ENCODE data around the gene FAM241A. TPM values are rescaled to one million over a fixed set of nuclear protein-coding genes. Genes with fewer than 3 reads are reported as not detected.
"Not testable (repeated sequence)": the region's sequence is repeated elsewhere in the genome, so short reads cannot be mapped to it uniquely, and the experiment has no call there.

The FAM241A gene
- total RNA-seq, 8 experiments from 2014 or later, result 0.46 to 2.3 (median 0.71) TPM

DNA sequence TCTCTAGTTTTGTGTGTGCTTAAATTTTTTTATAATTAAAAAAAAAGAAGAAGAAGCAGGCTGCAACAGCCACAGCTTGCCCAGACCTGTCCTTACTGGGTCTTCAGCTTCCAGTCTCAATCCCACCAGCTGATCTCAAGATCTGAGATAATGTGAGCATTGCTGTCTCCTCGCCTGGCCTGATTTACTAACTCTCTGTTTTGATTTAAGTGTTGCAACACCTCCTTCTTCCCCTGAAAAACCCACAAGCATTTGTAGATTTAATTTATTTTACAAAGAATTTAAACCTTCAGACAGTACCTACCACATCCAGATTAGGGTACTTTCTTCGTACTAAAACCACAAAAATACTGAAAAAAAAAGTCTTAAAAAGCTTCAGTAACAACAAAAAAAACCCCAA is 38.0 kb downstream of the FAM241A start:
- no peak for ATAC-seq (replicated peaks in 6 of 8)
- in situ Hi-C loops (cut with MboI; ENCODE audit: low pct_unique_long_range_greater_than_20kb in 2 of 9, low sequenced_read_pairs in 9 of 9, unreplicated experiment in 9 of 9), result no loop called here
- Histone ChIP-seq H3K27ac (no peak overlapping the region), H3K4me1 (replicated peaks in 1 of 2) (no peaks in the 10 kb centered on the region), H3K4me3 (no peak overlapping the region)
- WGBS, 10 experiments, result 60 to 100% (median 85%) methylated on average over 2 of the region's 2 CpGs; no CpG with 5 or more reads in 1 of the 10 experiments

DNA sequence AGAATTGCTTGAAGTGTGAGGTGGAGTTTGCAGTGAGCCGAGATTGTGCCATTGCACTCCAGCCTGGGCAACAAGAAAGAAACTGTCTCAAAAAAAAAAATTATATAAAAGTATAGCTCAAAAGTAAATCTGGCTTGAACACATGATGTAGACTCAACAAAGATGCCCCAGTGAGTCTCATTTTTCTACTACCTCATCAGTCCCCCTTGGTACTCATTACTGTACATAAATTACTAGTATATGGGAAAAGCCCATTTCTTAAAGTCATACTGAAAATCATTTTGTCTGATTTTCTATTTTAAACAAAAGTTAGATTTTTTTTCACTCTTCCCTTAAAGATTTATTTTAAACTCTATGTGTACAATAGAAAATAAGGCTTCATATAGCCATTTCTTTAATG is 39.2 kb downstream of the FAM241A start:
- H3K27ac ChIP-seq, result no peak overlapping the region
- in situ Hi-C loops (cut with MboI; ENCODE audit: low pct_unique_long_range_greater_than_20kb in 2 of 9, low sequenced_read_pairs in 9 of 9, unreplicated experiment in 9 of 9), result no loop called here
- no peak for ATAC-seq (replicated peaks in 6 of 8)

DNA sequence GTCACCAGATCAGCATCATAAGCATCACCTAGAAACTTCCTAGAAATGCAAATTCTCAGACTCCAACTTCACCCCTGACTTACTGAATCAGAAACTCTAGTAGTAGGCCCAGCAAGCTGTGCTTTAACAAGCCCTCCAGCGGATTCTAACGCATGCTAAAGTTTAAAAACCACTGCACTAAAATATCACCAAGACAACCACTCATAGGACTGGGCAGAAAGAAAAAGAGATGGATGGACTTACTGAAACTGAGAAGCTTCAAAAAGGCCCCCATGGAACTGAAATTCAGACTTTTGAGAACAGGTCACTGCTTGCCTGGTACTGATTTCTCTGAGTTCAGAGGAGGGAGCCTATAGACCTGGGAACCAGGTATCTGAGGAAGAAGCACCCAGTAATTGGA is 40.1 kb downstream of the FAM241A start:
- Histone ChIP-seq H3K27ac (no peak overlapping the region), H3K4me3 (no peak overlapping the region), H3K4me1 (replicated peaks in 1 of 2) (no peaks in the 10 kb centered on the region)
- in situ Hi-C loops (cut with MboI; ENCODE audit: low pct_unique_long_range_greater_than_20kb in 2 of 9, low sequenced_read_pairs in 9 of 9, unreplicated experiment in 9 of 9), result no loop called here
- WGBS, 10 experiments, result 93 to 100% (median 100%) methylated on average over 1 to 2 of the region's 2 CpGs; no CpG with 5 or more reads in 3 of the 10 experiments
- no peak for ATAC-seq (replicated peaks in 6 of 8)

More for the DNA sequence above, 39.2 kb downstream of the FAM241A start:
- no peak overlapping the region for H3K4me3 ChIP-seq
- WGBS, 10 experiments, result 90 to 100% (median 100%) methylated on average over 1 of the region's 1 CpG; no CpG with 5 or more reads in 6 of the 10 experiments
- H3K4me1 ChIP-seq (replicated peaks in 1 of 2), result no peaks in the 10 kb centered on the region

DNA sequence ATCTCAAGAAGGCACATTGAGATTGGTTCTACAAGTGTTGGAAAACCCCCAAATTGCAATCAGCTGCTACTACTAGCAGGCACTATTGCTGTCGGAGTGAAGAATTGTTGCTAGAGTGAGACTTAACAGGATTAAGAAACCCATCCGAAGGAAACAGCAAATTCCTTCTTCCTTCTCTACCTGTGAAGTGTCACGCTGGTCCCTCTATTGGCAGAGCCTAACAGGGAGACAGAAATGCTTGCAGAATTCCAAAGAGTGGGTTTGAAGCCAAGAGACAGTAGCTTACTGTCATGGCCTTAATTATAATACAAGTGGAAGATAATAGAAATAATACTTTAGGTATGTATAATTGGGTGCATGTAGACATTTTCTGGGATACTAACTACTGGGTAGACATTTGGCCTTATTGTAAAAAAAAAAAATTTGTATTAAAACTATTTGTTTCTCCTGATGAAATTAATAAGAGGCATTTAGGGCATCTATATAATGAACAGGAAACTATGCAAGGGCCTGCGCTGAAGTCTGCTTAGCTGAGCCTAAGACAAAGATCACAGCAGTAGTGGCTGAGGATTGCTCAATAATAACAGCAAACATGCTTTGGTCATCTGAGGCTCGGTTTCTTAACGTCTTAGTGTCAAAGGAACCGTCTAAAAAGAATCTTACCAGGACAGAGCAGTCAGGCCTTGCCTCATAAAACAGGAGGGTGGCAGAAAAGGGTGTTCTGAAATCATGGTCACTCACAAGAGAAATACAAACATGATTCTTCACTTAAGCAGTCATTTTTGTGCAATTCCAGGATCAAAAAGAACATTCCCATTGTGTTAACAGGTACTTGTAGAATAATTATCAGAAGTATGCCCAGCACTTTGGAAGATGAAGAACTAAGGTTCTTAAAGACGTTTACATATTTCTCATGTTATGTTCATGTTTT is 40.8 kb downstream of the FAM241A start:
- no peak overlapping the region for H3K27ac ChIP-seq
- WGBS, 10 experiments, result 61 to 100% (median 79%) methylated on average over 2 to 8 of the region's 8 CpGs
- H3K4me3 ChIP-seq, result no peak overlapping the region
- no peak for ATAC-seq (replicated peaks in 6 of 8)
- in situ Hi-C loops (cut with MboI; ENCODE audit: low pct_unique_long_range_greater_than_20kb in 2 of 9, low sequenced_read_pairs in 9 of 9, unreplicated experiment in 9 of 9), result no loop called here
- H3K4me1 ChIP-seq (replicated peaks in 1 of 2), result no peaks in the 10 kb centered on the region

DNA sequence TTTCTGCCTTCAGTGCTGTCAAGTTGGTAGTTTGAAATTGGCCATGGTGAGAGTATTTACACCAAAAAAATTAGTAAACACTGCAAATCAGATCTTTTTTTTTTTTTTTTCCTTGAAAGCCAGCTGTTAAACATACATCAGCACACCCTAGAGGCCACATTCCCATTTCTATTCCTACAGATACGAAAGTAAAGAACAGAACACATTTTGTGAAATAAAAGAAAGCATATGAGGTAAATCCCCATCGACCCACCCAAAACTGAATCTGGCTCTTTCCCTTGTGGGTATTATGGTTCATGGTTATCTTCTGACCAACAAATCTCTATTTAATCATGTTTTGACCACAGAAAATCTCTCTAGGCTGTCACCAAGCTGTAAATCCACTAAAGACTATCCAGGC is 44.5 kb downstream of the FAM241A start:
- 17 to 100% (median 56%) methylated on average over 1 to 2 of the region's 2 CpGs; no CpG with 5 or more reads in 2 of the 10 experiments for WGBS, 10 experiments
- H3K27ac ChIP-seq, result no peak overlapping the region
- ATAC-seq (replicated peaks in 6 of 8), result peak in 1 of 8 experiments; percentile 18
- H3K4me1 ChIP-seq (replicated peaks in 1 of 2), result no peaks in the 10 kb centered on the region
- in situ Hi-C loops (cut with MboI; ENCODE audit: low pct_unique_long_range_greater_than_20kb in 2 of 9, low sequenced_read_pairs in 9 of 9, unreplicated experiment in 9 of 9), result no loop called here
- no peak overlapping the region for H3K4me3 ChIP-seq

DNA sequence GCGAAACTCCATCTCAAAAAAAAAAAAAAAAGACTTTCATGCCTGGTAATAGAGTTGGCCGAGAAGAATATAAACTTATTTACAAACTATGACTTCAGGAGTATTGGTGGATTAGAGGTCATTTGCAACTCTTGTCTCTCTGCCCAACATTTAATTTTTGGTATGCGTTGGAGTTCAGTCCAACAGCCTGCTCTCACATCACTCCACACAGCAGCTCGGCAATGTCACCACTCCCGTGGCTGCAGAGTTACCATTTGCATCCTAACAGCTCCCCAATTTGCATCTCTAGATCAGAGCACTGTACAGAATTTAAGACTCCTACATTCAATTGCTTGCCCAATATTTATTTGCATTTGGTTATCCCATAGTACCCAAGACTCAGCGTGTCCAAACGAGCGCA is 45.4 kb downstream of the FAM241A start:
- in situ Hi-C loops (cut with MboI; ENCODE audit: low pct_unique_long_range_greater_than_20kb in 2 of 9, low sequenced_read_pairs in 9 of 9, unreplicated experiment in 9 of 9), result no loop called here
- H3K27ac ChIP-seq, result no peak overlapping the region
- WGBS, 10 experiments, result 40 to 97% (median 84%) methylated on average over 1 to 8 of the region's 8 CpGs

DNA sequence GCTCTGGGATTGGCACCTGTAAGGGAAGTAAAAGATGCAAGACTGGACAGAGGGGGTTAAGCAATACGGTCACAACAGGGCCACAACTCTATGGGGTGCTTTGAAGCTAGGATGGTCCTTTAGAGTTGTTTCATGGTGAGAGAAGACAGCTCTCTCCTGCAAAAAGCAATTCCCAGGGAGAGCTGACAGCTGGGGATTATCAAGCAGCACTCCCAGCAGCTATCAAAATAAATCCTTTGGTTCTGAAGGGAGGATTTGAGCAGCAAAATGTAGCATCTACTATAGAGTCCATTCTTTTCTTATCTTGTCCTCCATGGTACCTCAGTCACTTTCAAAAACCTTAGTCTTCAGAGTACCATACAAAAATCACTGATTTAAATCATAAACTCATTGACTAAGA is 51.2 kb downstream of the FAM241A start:
- Histone ChIP-seq H3K4me1 (replicated peaks in 1 of 2) (no peaks in the 10 kb centered on the region), H3K27ac (no peak overlapping the region), H3K4me3 (no peak overlapping the region)
- in situ Hi-C loops (cut with MboI; ENCODE audit: low pct_unique_long_range_greater_than_20kb in 2 of 9, low sequenced_read_pairs in 9 of 9, unreplicated experiment in 9 of 9), result no loop called here
- ATAC-seq (replicated peaks in 6 of 8), result no peak
- 20 to 100% (median 67%) methylated on average over 1 of the region's 1 CpG; no CpG with 5 or more reads in 5 of the 10 experiments for WGBS, 10 experiments

More for the DNA sequence above, 45.4 kb downstream of the FAM241A start:
- Histone ChIP-seq H3K4me3 (no peak overlapping the region), H3K4me1 (replicated peaks in 1 of 2) (no peaks in the 10 kb centered on the region)
- ATAC-seq (replicated peaks in 6 of 8), result peak in 2 of 8 experiments; percentile 83 to 85

DNA sequence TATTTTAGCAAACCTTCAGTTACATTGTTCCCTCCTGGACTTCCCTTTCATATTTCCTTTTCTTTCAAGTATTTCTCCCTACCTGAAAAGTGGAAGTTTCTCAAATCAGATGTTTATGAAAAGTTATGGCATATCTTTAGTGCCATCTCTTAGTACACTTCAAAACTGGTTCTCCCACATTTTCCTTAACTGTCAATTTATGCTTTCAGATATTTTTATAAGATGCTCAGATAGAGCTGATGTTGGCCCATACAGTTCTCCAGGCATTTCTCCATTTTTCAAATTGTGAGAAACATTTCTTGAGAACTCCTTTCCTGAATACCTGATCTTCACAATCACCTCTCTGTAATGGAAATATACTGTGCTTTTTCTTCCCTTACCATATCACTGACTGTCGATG is 53.8 kb downstream of the FAM241A start:
- Histone ChIP-seq H3K4me3 (no peak overlapping the region), H3K4me1 (replicated peaks in 1 of 2) (no peaks in the 10 kb centered on the region), H3K27ac (no peak overlapping the region)
- in situ Hi-C loops (cut with MboI; ENCODE audit: low pct_unique_long_range_greater_than_20kb in 2 of 9, low sequenced_read_pairs in 9 of 9, unreplicated experiment in 9 of 9), result no loop called here
- no peak for ATAC-seq (replicated peaks in 6 of 8)
- 80 to 100% (median 88%) methylated on average over 1 of the region's 1 CpG; no CpG with 5 or more reads in 2 of the 10 experiments for WGBS, 10 experiments

DNA sequence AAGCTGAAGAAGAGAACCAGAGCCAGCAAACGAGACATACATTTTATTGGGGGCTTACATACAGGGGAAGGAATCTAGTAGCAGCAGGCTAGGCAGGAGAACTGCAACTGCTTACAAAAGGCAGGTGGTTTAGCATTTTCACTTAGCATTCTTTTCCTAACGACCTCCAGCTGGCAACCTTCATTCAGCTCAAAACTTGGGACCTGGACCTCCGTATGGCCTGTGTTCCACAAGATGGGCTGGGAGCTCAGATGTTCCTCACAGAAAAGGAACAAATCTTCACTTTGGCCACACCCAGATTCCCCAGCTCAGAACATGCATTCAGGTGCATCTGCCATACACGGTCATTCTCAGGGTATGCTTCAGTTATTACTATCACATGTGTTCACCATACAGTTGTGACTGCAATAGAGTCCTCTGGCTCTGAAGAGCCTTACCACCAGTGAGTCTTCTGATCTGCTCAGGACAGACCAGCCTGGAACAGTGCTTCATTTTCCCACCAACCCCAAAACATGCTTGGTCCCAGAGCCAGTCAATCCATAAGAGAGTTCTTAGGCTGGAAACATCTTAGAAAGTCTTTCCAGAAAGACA is 56.8 kb downstream of the FAM241A start:
- H3K27ac ChIP-seq, result no peak overlapping the region
- ATAC-seq (replicated peaks in 6 of 8), result no peak
- 0 to 100% (median 55%) methylated on average over 1 to 4 of the region's 4 CpGs; no CpG with 5 or more reads in 2 of the 10 experiments for WGBS, 10 experiments
- in situ Hi-C loops (cut with MboI; ENCODE audit: low pct_unique_long_range_greater_than_20kb in 2 of 9, low sequenced_read_pairs in 9 of 9, unreplicated experiment in 9 of 9), result loop anchor here in 1 of 9 experiments (25.0 kb wide), 1 partner anchor 90 kb away; no protein-coding TSS in a partner anchor
- H3K4me3 ChIP-seq, result no peak overlapping the region
- no peaks in the 10 kb centered on the region for H3K4me1 ChIP-seq (replicated peaks in 1 of 2)

DNA sequence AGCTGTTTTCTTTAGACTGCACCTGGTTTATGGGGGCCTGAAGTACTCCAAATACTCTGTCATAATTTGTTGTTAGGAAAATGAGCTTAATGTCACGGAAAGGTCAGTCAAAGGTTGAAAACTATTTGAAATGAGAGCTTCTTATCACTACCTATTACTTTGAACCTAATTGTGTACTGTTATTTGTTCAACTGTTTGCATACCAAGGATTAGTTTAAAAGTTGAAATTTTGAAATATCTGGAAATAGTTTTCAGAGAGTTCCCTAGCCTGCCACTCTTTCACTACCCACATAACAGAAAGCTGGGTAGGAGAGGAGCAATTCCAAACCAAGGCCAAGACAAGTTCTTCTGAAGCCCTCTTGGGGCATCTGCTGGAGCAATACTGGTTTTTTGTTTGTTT is 58.3 kb downstream of the FAM241A start:
- no peak for ATAC-seq (replicated peaks in 6 of 8)
- H3K4me3 ChIP-seq, result no peak overlapping the region
- H3K4me1 ChIP-seq (replicated peaks in 1 of 2), result no peaks in the 10 kb centered on the region
- WGBS, 10 experiments, result 67 to 100% (median 83%) methylated on average over 1 of the region's 1 CpG; no CpG with 5 or more reads in 3 of the 10 experiments
- H3K27ac ChIP-seq, result no peak overlapping the region
- in situ Hi-C loops (cut with MboI; ENCODE audit: low pct_unique_long_range_greater_than_20kb in 2 of 9, low sequenced_read_pairs in 9 of 9, unreplicated experiment in 9 of 9), result loop anchor here in 1 of 9 experiments (25.0 kb wide), 1 partner anchor 91 kb away; no protein-coding TSS in a partner anchor

DNA sequence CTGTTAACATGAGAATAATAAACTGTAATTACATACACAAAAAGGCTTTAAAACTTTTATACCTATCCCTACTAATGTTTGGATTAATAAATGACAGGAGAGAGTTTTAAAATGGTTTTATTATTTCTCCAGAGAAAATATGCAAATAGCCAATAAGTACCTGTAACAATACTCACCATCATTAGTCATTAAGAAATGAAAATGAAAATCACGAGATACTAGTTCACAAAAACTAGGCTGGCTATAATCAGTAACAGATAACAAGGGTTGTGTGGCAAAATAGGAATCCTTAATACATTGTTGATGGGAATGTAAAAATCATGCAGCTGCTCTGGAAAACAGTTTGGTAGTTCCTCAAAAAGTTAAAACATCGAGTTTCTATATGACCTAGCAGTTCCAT is 61.2 kb downstream of the FAM241A start:
- Histone ChIP-seq H3K4me1 (replicated peaks in 1 of 2) (no peaks in the 10 kb centered on the region), H3K27ac (no peak overlapping the region), H3K4me3 (no peak overlapping the region)
- in situ Hi-C loops (cut with MboI; ENCODE audit: low pct_unique_long_range_greater_than_20kb in 2 of 9, low sequenced_read_pairs in 9 of 9, unreplicated experiment in 9 of 9), result loop anchor here in 1 of 9 experiments (25.0 kb wide), 1 partner anchor 94 kb away; no protein-coding TSS in a partner anchor
- ATAC-seq (replicated peaks in 6 of 8), result no peak
- 0 to 100% (median 68%) methylated on average over 1 to 2 of the region's 2 CpGs for WGBS, 10 experiments

DNA sequence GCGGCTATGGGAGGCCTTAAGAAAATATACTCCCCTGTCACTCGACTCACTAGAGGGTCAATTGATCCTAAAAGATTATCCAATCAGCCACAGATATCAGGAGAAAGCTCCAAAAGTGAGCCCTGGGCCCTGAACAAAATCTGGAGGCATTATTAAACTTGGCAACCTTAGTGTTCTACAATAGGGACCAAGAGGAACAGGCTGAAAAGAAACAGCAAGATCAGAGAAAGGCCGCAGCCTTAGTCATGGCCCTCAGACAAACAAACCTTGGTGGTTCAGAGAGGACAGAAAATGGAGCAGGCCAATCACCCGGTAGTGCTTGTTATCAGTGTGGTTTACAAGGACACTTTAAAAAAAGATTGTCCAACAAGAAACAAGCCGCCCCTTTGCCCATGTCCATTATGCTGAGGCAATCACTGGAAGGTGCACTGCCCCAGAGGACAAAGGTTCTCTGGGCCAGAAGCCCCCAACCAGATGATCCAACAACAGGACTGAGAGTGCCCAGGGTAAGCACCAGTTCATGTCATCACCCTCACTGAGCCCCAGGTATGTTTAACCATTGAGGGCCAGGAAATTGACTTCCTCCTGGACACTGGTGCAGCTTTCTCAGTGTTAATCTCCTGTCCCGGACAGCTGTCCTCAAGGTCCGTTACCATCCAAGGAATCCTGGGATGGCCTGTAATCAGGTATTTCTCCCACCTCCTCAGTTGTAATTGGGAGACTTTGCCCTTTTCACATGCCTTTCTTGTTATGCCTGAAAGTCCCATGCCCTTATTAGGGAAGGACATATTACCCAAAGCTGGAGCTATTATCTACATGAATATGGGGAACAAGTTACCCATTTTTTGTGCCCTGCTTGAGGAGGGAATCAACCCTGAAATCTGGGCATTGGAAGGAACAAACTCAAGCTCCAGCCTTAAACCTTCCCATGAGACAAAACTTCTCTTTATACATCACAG is 63.2 kb downstream of the FAM241A start:
- in situ Hi-C loops (cut with MboI; ENCODE audit: low pct_unique_long_range_greater_than_20kb in 2 of 9, low sequenced_read_pairs in 9 of 9, unreplicated experiment in 9 of 9), result loop anchor here in 1 of 9 experiments (25.0 kb wide), 1 partner anchor 96 kb away; no protein-coding TSS in a partner anchor
- WGBS, 10 experiments, result 60 to 100% (median 90%) methylated on average over 1 to 6 of the region's 7 CpGs; no CpG with 5 or more reads in 3 of the 10 experiments
- H3K27ac ChIP-seq; H3K4me3 ChIP-seq; ATAC-seq (replicated peaks in 6 of 8); H3K4me1 ChIP-seq (replicated peaks in 1 of 2): not testable (repeated sequence)

Measured in motor neuron (in vitro differentiated cells).